HG03064 (cell line): ENCODE data around the gene THSD4.

Experiments used
- ATAC-seq: cut with Tn5 transposase; IDR thresholded peaks from one replicate; pipeline ENCODE4 v1.9.1; 2021; ENCODE audit warnings: low read depth; ENCODE audit not compliant: unreplicated experiment

Gene THSD4

DNA sequence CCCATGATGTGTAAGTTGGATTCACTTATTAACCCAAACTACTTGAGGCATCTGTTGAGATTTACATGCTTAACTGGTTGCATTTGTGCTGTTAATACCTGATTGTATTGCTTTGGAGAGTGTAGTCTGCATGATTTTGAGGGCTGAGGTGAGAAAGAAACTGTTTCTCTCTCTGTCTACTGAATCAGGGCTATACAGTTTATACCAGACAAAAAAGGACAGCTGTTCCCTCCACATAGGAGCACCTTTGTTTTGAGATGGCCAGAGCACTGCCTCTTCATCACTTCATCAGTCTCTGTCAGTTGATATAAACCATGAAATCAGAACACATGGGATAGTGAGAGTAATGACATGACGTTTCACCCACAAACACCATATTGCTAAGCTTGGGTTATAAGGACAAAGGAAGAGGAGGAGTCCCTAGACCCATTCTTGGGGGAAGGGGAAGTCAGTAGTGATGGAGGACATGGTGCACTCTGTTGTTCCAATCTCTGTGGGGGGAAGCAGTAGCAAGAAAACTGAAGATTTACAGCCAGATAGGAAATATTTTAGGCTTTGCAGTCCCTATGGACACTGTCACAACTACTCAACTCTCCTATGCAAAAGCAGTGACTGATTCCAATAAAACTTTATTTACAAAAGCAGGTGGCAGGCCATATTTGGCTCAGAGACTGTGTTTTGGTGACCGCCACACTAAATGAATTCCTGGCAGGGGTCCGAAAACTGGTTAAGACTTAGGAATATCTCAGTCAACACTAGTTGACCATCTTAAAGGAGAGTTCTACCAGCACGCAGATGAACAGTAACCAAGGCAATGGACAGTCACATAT is 571.2 kb downstream of the THSD4 start:
- no peak for ATAC-seq

DNA sequence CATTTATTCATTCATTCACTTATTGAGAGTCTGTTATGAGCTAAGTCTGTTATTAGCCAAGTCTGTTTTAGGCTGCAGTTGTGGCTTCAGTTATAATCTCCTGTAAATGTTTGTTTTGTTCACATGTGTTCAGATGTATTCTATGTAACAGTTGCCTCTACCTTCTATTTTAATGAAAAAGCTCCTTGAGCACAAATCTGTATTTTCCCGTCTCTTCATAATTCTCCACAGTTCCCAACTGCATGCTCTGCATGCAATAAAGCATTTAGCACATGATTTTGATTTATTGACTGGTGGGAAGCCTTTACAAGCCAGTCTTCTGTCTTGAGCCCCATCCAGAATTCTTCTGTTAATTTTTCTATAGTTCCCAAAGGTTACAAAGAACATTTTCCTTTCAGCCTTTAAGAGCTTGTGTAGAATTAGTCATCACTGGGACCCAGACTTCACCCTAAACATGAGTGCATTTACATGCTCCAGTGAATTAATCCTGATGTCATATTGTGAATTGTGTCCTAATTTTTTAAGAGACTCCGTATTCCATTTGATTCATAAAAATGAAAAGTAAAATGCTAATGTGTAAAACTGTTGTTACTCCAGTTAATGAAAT is 572.7 kb downstream of the THSD4 start:
- ATAC-seq, result no peak

DNA sequence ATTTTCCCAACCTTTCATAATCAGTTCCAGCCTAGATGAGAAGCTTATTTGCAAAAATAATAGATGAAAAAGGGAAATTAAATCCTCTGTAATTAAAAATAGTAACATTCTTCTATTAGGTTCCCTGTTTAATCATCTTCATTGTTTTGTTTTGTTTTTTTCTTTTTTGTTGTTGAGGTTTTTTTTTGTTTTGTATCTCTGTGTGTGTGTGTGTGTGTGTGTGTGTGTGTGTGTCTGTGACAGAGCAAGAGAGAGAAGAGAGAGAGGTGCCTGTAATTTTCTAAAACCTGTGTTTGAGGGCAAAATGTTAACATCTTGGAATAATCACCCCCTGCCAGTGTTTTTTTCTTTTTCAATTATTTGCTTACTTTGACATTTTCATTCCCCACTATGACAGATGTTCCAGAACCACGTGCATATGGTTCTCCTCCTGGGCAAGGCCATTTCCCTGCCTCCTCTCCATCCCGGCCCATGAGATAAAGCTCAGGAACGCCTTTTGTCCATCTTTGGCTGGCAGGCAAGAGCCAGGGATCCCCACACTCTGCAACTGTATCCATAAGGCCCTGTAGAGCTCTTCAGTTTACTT is 573.3 kb downstream of the THSD4 start:
- ATAC-seq, result no peak

DNA sequence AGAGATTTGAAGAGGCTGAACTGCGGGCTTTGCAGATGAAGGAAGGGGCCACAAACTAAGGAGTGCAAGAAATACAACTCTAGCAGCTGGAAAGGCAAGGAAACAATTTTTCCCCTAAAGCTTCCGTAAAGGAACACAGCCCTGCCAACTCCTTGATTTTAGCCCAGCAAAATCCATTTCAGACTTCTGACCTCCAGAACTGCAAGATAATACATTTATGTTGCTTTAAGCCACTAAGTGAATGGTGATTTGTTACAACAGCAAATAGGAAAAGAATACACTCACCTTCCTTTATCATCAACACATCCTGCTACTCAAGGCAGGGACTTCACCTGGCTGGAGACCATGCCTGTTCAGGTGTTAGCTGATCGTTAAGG is 575.8 kb downstream of the THSD4 start:
- ATAC-seq, result no peak

DNA sequence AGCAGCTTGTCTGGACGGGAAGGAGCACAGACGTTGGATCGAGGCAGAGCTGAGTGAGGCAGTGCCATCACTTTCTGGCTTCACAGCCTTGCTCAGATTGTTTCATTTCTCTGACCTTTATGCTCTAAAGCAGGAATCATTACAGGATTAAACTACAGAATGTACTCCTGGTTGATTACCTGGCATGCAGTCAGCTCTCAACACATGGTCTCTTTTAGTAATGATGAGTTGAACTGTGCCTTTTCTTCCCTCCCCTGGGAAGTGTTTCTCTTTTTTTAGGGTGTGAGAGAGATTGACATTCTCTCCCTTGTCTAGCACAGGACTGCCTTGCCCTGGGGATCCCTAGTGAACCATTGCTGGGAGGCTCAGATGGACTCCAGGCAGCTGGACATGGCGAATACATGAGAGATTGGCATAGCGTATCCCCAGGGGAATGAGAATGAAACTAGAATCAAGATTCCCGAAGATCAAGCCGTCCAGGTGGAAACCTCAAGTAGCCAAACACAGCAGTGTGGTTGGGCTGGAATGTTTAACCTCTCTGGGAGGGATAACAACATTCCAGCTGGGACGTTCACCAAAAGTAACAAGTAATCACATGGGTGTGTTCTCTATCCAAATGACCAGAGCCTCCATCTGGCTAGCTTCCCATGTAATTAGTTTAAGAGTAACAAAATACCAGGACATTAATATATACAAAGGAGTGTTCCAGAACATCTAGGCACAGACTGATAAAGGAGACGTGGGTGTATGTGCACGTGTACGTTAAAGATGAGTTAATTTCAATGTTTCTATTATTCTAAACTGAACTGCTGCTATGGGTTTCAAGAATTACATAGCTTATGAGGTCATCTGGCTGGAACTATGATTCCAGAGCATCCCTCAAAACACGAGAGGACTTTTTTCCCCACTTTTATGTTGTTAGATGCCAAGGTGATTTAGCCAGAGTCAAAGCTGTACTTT is 576.5 kb downstream of the THSD4 start:
- ATAC-seq, result no peak

DNA sequence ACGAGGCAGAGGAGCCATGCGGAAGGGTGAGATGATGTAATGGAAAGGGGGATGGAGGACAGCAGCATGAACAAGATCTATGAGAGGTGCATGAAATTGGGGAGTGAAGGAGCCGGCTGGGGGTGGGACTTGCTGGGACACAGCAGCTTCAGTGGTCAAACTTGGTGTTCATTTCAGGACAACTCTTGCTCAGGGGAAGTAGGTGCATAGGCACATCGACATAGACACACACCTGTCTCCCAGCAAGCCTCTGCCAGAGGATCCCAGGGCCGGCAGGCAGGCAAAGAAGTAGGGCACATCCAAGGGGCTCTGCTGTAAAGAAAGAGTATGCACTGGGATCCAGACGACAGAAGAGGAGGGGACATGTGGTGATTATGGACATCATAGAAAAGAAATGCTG is 582.0 kb downstream of the THSD4 start:
- no peak for ATAC-seq

DNA sequence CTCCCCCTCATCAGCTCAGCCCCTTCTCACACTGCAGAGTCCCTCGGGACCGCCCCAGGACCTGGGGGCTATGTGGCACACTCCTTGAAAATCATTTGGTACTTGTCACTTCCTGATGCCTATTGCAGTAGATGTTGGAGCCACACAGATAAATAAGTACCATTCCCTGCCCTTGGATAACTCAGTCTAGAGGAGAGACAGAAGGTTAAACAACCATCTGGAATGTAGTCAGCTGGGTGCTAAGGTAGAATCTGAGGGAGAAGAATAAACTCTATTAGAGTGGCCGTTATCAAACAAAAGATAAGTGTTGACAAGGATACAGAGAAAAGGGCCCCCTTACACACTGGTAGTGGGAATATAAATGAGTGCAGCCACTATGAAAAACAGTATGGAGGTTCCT is 582.8 kb downstream of the THSD4 start:
- ATAC-seq, result no peak

DNA sequence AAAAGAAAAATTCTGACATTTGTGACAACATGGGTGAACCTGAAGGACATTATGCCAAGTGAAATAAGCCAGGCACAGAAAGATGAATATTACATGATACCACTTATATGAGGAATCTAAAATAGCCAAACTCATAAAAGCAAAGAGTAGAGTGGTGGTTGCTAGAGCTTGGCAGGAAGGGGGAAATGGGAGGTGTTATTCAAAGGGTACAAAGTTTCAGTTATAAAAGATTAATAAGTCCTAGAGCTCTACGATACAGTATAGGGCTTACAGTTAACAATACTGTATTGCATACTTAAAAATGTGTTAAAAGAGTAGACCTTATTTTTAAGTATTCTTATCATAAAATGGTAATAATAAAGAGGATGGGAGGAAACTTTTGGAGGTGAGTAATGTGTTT is 583.5 kb downstream of the THSD4 start:
- no peak for ATAC-seq

DNA sequence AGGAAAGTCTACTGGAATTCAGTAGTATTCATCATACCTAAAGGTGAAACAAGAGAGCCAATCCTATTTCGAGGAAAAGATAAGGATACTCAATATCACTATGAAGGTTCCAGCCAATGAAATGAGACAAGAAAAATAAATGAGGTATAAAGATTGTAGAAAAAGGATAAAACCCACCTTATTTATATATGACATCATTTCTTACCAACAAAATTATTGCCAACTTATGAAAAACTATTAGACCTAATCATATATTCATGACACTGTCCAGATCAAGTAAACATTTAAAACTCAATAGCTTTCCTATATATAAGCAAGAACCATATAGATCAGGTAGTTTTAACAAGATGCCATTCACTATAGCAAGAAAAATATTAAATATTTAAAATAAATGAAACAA is 584.7 kb downstream of the THSD4 start:
- ATAC-seq, result no peak

DNA sequence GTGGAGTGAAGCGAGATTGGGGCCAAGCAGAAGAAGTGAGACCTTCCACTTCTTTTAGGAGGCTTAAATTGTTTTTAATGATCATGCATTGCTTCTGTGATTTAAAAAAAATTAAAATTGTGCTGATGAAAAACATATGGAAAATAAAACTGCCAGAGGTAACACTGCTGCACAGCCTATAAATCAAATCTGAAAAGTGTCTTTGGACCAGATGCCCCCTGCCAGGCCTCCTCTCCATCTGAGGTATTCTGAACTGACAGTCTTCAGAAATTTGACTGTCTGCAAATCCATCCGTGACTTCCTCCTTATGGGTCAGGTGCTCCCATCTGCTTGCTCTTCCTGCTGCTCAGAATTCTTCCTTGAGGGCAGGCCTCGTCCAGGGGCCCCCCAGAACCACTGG is 586.5 kb downstream of the THSD4 start:
- ATAC-seq, result no peak

DNA sequence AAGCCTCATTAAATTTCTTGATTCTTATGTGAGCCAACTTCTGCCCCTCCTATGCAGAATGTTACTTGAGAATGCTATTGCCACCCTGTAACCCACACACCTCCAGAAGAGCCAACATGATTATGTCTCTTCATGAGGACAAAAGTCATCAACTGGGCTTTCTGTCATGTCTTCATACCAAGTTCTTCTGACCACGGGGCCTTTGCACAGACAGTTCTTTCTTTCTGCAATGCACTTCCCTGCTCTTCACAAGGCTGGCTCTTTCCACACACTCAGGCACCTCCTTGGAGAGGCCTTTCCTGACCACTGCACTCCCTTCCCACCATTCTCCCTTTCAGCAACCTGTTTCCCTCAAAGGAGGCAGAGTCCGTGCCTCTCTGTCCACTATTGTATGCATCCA is 587.2 kb downstream of the THSD4 start:
- ATAC-seq, result no peak

DNA sequence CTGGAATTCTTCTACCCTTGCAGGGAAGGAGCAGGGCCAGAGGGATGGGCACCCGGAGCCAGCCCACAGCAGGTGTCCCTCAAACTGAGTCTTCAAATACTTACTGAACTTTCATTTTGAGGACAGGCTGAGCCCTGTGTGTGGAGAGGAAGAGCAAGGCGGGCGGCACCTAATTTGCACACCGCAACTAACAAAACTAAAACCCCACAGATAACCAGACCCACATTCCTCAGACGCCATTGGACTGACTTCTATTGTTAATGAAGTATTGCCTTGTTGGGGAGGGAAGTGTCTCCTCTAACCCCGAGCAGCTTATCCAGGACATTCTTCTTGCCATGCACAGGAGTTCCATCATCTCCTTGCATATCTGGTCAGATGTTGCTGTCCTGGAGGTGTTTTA is 589.9 kb downstream of the THSD4 start:
- ATAC-seq, result no peak

DNA sequence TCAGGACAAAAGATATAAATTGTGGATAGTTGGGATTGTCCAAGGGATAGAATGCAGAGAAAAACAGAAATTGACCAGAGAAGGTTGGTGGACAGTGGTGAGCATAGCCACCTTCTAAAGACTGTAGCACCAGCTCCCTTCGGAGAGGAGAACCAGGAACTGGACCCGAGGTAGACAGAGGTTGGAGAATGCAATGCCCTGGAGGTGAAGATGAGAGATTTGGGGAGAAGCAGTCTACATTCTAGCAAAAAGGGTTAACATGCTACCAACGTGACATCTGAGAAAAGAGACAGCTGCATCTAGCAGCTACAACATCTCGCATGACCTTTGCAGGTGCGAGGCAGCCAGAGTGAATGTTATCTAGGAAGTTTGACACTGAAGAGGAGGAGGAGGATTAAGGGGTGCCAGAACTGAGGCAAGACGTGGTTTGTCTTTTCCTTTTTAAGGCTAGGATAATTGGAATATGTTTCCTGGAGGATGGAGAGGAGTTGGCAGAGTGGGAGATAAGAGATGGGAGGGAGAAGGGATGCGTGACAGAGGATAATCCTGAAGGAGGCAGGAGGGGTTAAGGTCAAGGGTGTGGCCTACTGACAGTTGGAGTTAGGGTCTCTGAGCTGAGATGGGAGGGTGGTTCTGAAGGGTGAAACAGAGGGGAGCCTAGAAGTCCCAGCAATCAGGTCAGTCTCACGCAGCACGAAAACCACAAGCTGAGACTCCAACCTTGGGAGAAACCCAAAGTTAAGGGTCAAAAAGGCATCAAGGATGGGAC is 591.4 kb downstream of the THSD4 start:
- ATAC-seq, result no peak

DNA sequence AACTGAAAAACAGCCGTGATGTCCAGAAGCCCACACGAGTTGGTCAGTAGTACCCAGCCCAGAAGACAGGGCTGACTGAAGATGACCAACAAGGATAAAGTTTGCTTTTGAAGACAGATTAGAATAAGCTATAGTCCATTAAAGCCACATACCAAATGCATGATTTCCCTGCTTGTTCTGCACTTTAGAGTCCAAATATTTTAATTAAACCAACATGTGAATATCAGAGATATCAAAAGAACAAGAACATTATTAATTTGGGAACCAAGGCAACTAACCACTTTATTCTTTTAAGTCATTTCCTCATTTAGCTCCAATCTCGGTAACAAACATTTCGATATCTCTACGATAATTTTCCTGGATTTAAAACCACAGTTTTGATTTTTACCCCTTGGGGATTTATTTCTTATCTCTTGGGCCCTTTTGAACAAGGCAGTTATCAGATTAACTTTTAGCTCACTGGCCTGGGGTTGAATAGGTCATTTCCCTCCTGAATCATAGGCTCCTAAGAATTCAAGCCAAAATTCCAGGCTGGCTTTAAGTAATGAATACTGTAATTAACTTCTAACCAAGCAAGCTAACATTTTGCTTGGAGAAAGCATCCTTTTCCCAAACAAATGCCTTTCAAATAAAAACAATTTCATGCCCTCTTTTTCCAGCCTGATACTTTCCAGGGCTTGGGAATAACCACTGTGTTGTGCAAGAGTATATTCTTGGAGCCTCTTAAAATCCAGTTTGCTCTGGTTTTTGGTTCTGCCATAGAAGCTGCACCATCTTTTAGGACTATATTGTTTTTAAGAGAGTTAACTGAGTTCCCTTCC is 592.2 kb downstream of the THSD4 start:
- ATAC-seq, result no peak

DNA sequence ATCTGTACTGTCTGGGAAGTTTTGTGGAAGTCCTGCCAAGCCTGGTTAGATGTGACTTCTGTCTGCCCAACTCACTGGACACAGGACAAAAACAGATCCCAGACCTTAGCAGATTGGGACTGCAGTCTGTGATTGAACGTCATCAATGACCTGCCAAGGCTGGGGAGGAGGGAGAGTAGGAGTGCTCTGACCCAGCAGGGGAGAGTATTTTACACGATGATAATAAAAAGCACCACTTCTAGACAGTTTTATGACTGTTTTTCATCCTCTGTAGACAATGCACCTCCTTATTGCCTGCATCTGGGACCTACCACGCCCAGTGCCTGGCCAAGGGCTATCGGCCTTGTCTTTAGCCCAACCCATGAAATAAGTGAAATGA is 592.8 kb downstream of the THSD4 start:
- no peak for ATAC-seq

DNA sequence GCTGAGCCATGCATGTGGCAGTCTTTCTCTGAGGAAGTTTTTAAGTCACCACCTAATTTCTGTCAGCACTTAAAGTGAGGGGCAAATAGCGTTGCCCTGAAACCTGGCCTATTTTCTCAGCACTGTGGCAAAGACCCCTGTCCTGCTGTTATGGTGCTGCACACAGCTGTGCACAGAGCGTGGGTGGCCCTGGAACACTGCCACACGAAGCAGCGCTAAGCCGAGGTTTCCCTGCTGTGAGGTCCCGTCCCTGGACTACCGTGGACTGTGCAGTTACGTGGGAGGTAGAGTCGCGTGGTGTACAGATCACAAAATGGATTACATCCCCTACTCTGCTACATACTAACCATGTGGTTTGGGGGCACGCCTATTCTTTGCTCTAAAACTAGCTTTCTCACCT is 593.5 kb downstream of the THSD4 start:
- no peak for ATAC-seq

DNA sequence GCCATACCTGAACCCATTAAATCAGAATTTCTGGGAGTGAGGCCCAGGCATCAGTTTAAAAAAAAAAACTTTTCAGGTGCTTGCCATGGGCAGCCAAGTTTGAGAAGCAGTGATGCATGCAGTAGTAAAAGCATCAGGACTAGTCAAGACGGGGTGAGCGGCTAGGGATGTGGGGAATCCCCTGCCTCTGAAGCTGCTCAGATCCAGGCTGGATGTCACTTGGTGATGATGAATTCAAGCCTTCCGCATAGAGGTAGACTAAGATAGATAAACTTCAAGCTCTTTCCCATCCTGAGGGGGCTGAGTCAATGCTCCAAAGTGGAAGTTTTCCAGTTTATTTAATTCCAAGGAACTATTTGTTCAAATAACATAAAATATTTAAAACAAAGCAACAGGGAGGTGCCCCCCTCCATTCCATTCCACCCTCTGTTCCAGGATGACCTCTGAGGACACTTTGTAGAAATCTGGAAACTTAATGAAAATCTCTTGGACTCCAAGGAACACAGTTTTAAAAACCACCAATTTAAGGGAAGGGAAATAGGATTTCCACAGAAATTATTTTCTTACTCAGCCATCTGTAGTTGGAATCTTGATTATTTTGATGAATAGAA is 594.6 kb downstream of the THSD4 start:
- no peak for ATAC-seq

DNA sequence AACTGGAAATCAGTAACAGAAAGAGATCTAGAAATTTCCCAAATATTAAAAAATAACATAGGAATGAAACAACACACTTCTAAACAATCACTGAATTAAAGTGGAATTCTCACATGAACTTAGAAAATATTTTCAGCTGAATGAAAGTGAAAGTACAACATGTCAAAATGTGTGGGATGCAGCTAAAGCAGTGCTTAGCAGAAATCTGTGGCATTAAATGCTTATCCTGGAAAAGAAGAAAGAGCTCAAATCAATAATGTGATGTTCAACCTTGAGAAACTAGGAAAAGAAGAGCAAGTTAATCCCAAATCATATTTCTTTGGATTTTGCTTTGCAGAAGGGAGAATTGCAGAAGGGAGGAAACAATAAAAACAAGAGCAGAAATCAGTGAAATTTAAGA is 596.9 kb downstream of the THSD4 start:
- ATAC-seq, result no peak

DNA sequence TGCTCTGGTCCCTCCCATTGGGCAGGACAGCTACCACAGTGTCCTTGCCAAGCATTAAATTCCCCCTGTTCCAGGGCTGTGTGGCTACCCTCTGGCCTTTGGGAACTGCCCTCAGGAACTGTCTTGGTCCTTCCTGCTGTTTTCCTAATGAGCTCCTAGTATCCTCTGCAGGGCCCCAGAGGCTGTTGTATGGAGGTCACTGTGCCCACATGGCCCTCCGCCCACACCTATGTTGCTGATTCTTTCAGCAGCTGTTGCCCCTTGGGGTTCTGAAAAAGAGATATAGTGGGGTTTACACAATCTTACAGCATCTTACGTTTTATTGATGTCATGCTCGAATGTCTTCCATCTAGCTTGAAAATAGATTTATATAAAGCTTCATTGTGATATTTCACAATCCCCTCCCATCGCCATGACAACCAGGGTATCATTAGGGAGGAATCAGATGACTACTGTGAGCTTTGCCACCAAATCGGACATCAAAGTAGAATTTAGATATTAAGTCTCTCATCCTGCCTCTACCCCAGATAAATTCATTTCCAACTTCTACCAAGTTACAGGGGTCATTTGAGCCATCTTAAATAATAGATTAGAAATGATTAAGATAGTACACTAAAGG is 598.0 kb downstream of the THSD4 start:
- no peak for ATAC-seq
